NCI-H526 (cell line): ENCODE measurements around the gene DNAAF2.

ENCODE experiments used
- DNase-seq, 2 experiments: peaks; one replicate each; lab custom pipeline; 2025; lab: John Stamatoyannopoulos, UW

The DNAAF2 gene

DNA sequence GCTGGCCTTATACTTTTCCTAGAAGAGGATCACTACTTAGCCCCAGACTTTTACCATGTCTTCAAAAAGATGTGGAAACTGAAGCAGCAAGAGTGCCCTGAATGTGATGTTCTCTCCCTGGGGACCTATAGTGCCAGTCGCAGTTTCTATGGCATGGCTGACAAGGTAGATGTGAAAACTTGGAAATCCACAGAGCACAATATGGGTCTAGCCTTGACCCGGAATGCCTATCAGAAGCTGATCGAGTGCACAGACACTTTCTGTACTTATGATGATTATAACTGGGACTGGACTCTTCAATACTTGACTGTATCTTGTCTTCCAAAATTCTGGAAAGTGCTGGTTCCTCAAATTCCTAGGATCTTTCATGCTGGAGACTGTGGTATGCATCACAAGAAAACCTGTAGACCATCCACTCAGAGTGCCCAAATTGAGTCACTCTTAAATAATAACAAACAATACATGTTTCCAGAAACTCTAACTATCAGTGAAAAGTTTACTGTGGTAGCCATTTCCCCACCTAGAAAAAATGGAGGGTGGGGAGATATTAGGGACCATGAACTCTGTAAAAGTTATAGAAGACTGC, 12.9 kb downstream of the DNAAF2 start:
- peak in 1 of 2 experiments; percentile 19 for DNase-seq

DNA sequence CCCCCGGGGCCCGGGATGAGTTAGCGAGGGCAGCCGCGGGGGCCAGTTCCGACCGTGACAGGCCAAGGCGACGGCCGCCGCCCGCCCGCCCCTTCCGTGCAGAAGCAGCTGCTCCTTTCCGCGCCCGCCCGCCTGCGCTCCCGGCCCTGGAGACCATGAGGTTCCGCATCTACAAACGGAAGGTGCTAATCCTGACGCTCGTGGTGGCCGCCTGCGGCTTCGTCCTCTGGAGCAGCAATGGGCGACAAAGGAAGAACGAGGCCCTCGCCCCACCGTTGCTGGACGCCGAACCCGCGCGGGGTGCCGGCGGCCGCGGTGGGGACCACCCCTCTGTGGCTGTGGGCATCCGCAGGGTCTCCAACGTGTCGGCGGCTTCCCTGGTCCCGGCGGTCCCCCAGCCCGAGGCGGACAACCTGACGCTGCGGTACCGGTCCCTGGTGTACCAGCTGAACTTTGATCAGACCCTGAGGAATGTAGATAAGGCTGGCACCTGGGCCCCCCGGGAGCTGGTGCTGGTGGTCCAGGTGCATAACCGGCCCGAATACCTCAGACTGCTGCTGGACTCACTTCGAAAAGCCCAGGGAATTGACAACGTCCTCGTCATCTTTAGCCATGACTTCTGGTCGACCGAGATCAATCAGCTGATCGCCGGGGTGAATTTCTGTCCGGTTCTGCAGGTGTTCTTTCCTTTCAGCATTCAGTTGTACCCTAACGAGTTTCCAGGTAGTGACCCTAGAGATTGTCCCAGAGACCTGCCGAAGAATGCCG, 13.7 kb downstream of the DNAAF2 start:
- peak; percentile 25 to 79 for DNase-seq

DNA sequence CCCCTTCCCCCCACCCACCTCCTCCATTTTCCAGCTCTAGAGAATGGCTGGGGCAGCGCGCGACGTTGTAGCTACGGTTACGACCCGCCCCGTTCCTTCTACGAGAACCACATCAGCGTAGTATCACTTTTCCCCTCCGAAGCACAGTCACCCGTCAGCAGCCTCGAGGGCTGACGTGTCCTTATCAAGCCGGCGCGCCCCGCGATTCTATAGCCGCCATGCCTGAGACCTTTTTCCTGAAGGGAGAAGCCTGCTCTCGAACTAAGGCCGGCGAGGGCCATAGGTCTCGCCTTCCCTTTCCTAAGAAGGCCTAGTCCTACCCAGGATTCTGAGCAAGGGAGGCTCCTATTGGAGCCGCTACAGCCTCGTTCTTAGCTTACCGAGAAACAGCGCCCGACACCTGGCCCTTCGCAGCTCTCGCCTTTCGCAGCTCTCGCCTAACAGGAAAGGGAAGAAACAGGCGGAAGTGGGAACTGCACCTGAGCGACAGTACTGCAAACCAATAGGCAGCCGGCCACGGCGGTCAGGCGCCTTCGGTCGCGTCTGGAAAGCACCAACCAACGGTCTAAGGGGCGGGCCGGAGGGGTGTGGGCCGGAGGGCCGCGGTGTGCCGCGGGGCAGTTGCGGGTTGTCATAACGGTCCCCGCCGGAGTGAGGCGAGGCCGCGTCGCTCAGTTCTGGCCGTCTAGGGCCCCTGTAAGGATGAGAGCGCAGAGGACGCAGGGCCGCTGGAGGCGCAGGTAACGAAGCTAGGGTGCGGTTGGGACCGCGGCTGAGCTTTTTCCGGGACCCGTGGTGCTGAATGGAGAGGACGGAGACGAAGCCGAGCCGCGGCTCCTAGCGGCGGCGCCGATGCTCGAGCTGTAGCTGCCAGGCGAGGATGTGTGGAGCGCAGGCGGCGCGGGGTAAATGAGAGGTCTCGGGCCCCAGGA, 14.6 kb downstream of the DNAAF2 start, which contains the start of the genes MGAT2 and RPL36AL:
TSS of gene MGAT2 (plus strand) at position 618 of the 932 bp plus-strand sequence. CDS start 470 bp downstream, outside the sequence.
TSS of gene RPL36AL (minus strand) at position 445 of the 932 bp plus-strand sequence. CDS start 1,522 bp downstream, outside the sequence.
- peak; percentile 93 to 98 for DNase-seq

DNA sequence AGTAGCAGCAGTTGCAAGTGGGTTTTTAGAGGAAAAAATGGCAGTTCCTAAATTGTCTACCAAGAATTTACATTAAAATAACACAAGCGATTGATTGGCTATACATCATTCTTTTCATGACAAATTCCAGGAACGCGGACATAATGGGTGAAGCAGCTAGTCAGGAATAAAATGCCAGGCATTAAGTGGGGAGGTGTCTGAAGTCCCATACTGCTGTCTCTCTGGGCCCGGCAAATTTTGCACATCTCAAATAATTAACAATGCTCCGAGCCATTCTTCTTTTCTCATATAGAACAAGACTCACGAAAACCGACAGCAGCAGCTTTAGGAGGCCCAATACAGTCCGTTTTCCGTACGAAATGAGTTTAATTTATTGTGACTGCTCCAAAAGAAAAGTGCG, 15.3 kb downstream of the DNAAF2 start:
- DNase-seq, result peak in 1 of 2 experiments; percentile 38

DNA sequence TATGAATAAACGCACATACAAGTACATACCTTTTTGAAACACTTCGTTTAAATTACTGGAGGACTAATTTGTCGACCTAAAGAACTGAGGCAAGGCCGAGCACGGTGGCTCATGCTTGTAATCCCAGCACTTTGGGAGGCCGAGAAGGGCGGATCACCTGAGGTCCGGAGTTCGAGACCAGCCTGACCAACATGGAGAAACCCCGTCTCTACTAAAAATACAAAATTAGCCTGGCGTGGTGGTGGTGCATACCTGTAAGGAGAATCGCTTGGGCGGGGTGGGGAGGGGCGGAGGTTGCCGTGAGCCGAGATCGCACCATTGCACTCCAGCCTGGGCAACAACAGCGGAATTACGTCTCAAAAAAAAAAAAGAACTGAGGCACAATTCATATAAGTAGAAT, 15.8 kb downstream of the DNAAF2 start:
- DNase-seq, result peak in 1 of 2 experiments; percentile 6

DNA sequence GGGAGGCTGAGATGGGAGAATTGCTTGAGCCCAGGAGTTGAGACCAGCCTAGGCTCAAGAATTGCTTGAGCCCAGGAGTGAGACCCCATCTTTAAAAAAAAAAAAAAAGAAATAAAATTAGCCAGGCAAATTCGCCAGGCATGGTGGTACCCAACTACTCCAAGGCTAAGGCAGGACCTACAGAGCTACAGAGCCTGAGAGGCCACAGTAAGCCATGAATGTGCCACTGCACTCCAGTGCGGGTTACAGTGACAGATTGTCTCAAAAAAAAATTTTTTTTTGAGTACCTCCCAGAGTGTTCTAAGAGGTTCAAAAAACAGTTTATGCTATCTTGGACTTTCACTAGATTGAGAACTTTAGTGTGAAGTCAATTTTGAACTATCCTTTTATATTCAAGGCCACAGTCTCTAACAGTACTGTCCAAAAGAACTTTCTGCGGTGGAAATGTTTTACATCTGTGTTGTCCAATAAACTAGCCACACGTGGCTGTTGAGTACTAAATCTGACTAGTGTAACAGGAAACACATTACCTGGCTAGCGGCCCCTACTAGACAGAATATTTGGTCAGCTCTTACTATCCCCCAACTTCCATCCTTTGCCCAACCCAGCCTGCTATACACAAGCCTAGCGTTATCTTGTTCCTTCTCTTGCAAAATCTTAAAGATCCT, 17.1 kb downstream of the DNAAF2 start:
- DNase-seq, result no peak

DNA sequence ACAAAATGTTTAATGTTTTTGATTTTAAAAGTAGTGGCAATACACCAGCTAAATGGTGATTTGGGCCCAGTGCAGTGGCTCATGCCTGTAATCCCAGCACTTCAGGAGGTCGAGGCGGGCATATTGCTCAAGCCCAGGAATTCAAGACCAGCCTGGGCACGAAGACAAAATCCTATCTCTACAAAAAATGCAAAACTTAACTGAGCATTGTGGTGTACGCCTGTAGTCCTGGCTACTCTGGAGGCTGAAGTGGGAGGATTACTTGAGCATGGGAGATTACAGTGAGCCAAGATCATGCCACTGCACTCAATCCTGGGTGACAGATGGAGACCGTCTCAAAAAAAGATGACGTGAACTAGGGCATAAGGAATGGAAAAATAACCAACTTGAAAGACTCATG, 19.3 kb downstream of the DNAAF2 start:
- no peak for DNase-seq

DNA sequence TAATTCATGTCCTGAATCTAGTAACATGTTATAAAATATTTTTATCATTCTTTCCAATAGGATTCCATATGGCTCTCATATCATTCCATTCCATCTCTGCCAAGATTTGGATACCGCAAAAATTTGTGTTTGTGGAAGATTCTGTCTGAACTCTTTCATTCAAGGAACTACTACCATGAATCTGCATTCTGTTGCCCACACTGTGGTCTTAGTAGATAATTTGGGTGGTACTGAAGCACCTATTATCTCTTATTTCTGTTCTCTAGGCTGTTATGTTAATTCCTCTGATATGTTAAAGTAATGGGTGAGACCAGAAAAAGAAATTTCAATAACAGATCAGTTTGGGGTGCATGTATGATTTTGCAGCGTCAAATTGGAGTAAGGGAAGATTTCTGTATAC, 20.8 kb downstream of the DNAAF2 start:
- DNase-seq, result no peak

DNA sequence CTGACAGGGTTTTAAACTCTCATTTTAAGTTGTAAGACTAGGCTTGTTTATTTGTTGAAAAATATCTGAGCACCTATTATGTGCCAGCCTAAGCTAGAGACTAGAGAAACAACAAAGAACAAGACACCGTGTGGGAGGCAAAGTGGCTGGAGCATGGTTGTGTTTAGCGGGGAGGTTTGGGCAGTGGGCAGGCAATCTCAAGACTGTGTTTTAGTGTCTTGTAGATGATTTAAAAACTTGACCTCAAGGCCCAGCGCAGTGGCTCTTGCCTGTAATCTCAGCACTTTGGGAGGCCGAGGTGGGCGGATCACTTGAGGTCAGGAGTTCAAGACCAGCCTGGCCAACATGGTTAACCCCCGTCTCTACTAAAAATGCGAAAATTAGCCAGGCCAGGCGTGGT, 22.4 kb downstream of the DNAAF2 start:
- no peak for DNase-seq

DNA sequence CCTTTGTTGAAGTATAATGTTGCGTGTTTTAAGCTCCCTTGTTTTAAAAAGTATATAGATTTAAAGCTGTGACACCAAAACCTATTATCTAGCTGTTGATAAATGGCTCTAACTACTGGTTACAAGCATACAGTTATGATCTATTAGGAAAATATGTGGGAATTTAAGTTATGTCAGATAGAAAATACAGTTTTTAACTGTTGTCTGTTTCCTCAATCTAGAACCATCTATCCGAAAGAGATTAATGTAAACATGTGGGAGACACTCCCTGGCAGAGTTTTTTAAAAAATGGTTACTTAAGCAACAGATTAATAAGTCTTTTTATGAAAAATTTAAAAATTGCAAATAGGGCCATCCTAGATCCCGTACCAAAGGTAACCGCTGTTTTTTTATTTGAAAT, 22.8 kb downstream of the DNAAF2 start:
- no peak for DNase-seq

DNA sequence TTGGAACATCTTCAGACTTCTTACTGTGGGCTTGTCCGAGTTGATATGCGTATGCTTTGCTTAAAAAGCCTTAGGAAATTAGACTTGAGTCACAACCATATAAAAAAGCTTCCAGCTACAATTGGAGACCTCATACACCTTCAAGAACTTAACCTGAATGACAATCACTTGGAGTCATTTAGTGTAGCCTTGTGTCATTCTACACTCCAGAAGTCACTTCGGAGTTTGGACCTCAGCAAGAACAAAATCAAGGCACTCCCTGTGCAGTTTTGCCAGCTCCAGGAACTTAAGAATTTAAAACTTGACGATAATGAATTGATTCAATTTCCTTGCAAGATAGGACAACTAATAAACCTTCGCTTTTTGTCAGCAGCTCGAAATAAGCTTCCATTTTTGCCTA, 27.5 kb downstream of the DNAAF2 start:
- DNase-seq, result no peak

DNA sequence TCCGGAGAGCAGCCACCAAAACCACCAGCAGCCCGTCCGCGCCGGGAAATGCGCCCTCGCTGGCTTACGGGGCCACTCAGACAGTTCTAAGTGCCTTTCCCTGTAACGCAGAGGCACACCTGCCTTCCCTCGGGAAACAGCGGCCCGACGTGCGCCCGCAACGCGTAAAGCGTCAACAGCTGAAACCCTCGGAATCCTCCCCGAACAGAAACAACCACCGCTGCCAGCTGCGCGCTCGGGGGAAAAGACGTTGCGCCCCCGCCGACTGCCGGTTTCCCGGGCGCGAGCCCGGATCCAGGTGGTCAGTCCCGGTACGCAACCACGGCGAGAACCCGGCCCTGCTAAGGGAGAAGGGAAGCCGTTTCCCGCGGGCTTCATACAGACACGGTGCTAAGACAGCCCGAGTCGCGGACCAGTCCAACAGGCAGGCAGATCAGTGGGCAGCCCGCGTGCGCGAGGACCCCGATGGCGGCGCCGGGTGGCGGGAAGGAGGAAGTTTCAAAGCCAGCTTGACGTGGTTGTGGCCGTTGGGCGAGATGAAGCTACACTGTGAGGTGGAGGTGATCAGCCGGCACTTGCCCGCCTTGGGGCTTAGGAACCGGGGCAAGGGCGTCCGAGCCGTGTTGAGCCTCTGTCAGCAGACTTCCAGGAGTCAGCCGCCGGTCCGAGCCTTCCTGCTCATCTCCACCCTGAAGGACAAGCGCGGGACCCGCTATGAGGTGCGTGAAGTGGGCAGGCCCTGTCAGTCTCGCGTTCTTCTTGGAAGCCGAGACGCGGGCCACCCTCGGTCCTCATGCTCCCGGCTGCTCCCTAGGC, 36.4 kb downstream of the DNAAF2 start, which contains the start of gene LRR1:
TSS of gene LRR1 (plus strand) at position 456 of the 816 bp plus-strand sequence. CDS start at position 537, 81 bp downstream.
- DNase-seq, result peak; percentile 79 to 94

DNA sequence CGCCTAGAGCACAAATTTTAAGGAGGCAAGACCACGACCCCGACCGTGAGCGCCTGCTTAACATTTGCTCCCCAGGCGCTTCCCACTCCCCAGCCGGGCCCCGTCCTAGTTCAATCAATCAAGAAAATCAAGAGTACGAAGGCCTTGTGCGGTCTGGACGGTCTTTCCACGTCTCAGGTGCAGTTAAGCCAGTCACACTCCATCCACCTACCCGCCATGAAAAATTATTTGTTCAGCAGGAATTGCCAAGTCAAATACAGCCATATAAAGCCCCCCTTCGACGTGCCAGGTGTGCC, 36.9 kb downstream of the DNAAF2 start:
- peak in 1 of 2 experiments; percentile 44 for DNase-seq

DNA sequence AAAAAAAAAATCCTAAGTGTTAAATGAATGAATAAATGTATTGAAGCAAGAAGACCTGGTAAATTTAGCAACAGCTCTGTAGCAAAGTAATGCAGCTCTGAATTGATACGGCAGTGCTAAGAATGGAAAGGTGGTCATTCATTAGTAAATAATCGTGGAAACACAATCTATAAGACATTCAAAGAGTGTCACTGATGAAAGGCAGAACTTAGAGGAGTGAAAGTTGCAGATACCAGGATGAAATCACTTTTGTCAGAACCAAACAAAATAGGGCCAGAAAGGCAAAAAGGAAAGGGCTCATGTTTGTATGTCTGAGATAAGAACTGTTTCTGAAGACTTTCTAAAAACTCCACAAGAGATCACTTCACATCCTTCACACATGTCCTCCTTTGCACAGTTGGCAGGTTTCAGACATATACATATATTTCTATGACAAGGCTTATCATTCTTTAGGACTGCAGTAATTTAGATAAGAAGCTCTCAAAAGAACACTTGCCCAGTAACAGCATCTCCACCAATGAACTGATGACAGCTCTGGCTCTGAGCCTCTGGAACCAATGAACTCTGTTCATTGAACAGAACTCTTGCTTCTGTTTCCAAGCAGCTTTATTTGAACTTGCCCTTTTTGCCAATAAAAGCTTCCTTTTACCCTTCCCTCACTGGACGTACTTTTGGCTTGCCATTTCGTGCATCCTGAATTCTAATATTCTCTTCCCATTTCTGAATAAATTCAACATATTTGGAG, 40.5 kb downstream of the DNAAF2 start:
- DNase-seq, result no peak

DNA sequence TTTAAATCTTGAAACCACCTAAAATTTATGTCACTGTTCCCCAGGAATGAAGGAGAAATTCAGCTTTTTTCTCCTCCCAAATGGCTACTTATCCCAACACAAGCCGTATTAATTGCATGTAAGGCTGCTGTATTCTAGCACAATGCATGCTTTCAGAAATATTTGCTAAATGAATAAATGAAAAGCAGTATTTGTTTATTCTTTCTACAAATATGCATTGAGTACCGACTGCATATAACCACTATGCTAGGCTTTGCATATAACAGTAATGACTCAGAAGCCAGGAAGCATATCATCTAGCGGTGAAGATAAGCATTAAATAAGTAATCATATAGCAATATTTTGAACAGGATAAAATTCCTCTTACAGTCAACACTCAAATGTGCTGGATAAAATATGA, 42.0 kb downstream of the DNAAF2 start:
- DNase-seq, result peak; percentile 77 to 85

DNA sequence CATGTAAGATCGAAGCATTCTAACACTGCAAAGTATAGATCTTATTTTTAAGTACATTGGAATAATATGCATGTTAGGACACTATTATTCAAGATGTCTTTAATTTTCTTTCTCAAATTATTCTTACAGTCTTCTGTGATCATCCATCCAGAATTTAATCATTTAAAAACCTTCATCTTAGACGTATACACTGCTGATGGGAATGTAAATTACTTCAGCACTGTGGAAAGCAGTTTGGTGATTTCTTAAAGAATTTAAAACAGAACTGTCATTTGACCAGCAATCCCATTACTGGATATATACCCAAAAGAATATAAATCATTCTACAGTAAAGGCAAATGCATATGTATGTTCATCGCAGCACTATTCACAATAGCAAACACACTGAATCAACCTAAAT, 45.7 kb downstream of the DNAAF2 start:
- DNase-seq, result no peak

DNA sequence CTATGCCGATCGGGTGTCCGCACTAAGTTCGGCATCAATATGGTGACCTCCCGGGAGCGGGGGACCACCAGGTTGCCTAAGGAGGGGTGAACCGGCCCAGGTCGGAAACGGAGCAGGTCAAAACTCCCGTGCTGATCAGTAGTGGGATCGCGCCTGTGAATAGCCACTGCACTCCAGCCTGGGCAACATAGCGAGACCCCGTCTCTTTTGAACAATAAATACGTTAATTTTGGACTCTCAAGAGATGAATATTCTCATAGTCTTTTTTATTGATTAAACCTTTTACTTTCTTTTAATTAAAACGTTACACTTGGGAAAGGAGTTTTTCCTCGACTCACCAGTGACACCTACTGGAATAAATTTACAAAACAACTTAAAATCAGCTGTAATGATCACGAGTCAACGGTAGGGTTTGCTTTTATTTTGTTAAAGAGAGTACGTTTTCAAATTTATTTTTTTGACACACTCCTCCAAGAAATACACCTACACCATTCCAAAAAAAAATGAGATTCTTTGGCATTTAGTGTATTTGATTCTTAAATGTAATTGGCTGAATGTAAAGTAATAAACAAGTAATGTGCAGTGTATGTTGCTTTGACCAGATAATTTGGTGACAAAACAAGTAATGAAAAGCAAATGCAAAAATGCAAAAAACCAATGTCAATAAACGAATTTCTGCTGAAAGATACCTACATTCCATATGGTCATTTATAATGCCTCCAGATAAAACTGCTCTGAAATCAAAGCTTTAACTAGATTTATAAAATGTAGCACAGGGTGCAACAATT, 48.2 kb downstream of the DNAAF2 start:
- peak; percentile 68 to 79 for DNase-seq

DNA sequence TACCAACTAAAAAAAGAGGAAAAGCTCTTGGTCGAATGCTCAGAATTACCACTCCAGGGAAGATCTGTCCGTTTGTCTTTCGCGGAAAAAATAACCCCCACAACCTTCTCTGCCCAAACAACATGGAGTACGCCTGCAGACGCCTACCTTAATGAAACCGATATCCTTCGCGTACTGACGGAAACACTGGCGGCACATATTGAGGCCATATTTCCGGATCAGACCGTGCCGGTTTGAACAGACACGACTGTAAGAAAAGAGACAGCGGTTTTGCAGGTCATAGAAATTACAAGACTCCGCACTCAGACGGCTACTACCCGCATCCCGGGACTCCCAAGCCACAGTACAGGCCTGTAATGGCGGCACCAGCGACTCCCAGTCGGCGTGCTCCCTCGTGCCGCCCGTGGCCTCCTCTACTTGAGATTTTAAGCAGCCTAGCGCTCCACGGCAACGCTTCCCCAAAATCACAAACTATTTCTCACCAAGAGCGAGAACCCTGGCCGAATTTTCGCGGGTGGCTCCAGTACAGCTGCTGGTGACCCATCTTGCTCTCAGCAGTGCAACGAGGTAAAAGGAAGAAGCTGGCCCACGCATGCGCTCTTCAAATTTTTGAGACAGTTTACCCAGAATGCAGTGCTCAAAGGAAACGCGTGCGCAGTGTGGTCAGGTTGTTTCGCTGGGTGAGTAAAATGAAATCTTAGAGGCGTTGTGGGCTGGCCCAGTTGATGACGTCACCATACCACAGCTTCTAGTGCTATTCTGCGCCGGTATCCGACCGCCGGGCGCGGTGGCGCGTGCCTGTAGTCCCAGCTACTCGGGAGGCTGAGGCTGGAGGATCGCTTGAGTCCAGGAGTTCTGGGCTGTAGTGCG, 49.0 kb downstream of the DNAAF2 start, which contains the start of gene RPS29:
TSS of gene RPS29 (minus strand) at position 578 of the 870 bp plus-strand sequence. CDS start at position 544, 34 bp downstream.
- DNase-seq, result peak; percentile 97 to 99
